ENCODE results near the gene CD248.

- no peak for TF ChIP-seq CTCF (IDR thresholded peaks at IDR 0.05)
- no peak for TF ChIP-seq EP300 (IDR thresholded peaks at IDR 0.05)
- no peak for TF ChIP-seq POLR2A (IDR thresholded peaks at IDR 0.05)
These were observed 5.3 kb downstream of the CD248 start for GRCh38 chr11:66311470-66311964.
